HG02610 (cell line): ENCODE data around the gene CEP164.

ENCODE experiments used
- ATAC-seq: cut with Tn5 transposase; IDR thresholded peaks from one replicate; pipeline ENCODE4 v1.9.1; 2021; ENCODE audit warnings: mild to moderate bottlenecking, moderate library complexity; ENCODE audit not compliant: unreplicated experiment

CEP164 gene

DNA sequence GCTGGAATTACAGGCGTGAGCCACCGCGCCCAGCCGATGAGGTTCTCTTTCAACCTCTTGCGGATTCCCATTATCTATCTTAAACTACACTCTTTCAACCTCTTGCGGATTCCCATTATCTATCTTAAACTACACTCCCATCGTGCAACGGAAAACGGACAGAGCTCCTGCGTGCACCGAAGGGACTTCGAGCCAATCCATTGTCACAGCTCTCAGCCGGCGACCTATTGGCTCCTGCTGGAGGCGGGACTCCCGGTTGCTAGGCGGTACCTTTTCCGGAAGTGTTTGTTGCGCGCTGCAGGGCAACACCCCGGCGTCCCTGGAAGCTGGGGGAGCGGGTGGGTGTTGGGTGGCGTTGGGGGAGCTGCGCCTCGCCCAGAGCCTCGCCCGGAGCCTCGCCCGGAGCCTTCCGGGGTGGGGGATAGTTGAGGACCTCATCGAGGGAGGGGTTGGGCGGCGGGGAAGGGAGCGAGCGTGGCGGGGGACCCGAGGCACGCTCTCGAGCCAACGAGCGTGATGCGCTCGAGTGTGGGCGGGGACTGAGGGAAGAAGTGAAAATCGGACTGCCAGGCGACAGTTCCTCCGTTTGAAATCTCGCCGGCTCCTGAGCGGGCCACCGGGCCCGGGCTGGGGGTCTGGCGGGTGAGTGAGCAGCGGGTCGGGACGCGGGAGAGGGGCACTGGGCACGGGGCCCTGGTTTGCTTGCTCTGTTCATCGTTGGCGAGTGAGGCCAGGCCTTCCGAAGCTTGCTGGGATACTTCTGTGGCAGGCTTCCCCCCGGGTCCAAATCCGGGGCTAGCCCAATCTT is at the start of gene CEP164:
CEP164 (plus strand) TSS at position 288 of the 808 bp plus-strand sequence. CDS start 10,733 bp downstream, outside the sequence.
- peak; percentile 97 for ATAC-seq

DNA sequence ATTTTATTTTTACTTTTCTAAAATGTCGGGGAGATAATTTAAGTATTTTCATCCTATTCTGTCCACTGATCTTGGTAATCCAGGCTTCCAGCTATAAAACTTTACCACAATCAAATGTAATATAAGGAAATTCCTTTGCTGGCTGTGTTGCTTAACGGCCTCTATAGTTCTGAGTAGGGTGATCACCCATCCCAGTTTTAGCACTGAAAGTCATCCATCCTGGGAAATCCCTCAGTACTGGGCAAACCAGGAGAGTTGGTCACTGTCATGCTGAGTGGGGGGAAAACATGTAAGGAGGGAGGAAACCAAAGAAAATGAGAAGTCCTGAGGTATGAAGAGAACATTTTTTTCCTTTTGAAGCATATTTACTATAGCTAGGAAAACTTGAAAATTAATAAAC is 49.3 kb upstream of the CEP164 start:
- ATAC-seq, result no peak

DNA sequence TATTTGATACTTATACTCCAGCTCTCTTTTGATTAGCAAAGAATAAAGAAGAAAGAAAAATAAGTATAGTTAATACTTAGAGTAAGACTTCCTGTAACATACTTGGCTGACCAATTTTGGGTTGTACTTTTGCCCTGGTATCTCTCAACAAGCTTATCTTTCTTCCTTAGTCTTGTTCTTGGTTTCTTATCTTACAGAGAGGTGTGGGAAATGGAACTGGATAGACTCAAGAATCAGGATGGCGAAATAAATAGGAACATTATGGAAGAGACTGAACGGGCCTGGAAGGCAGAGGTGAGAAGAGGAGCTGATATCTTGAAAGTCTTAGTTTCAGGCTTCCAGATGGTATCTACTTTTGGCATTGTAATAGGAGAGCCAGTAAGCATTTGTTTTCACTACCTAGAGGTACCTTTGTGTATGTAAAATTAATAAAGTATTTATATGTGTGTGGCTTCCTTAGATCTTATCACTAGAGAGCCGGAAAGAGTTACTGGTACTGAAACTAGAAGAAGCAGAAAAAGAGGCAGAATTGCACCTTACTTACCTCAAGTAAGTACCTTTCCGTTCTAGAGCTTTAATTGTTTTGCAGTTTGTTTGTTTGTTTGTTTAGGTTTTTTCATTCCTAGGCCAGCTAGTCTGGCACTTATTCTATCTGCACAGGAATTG is 47.8 kb upstream of the CEP164 start:
- ATAC-seq, result no peak

DNA sequence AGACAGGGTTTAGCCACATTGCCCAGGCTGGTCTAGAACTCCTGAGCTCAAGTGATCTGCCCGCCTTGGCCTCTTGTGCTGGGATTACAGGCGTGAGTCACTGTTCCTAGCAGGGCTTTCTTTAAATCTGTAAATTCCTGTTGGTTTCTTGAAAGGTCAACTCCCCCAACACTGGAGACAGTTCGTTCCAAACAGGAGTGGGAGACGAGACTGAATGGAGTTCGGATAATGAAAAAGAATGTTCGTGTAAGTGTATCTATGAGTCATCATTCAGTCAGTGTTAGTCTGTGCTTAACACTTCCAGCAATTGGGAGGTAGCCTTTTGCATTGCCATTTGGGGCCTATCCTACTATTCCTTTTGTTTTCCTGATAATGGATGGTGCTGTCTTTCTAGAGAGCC is 46.5 kb upstream of the CEP164 start:
- no peak for ATAC-seq

DNA sequence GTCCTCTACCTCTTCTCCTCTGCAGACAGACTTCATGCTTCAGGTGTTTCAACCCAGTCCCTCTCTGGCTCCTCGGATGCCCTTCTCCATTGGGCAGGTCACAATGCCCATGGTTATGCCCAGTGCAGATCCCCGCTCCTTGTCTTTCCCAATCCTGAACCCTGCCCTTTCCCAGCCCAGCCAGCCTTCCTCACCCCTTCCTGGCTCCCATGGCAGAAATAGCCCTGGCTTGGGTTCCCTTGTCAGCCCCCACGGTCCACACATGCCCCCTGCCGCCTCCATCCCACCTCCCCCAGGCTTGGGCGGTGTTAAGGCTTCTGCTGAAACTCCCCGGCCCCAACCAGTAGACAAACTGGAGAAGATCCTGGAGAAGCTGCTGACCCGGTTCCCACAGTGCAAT is 45.8 kb upstream of the CEP164 start:
- no peak for ATAC-seq

DNA sequence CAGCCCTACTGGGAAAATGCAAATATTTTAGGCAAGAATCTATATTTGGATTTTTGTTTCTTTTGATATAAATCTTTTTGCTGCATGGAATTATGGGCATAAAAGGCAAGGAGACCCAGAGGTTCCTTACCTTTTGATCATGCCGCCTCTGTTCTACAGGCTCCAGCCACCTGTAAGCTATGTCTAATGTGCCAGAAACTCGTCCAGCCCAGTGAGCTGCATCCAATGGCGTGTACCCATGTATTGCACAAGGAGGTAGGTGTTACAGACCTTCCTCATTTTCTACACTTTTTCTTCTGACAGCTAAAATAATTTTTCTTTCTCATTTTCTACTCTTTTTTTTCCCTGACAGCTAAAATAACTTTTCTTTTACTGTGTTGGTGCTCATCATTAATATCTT is 44.7 kb upstream of the CEP164 start:
- ATAC-seq, result no peak

DNA sequence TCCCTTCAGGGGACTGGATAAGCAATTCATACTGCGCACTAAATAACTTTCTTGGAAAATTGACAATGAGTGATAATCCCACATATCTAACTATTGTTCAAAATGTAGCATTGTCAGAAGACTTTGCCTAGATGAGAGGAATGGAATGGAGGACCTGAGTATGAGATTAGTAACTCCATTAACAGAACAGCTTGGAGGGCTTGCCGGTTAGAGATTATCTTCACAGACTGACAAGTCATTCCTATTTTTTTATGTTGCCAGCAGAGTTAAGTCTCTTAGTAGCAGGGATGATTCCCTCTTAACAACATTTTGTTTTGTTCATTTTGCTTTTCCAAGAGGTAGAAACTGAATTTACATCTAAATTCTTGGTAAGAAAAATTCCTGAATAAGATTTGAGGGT is 43.6 kb upstream of the CEP164 start:
- ATAC-seq, result no peak

DNA sequence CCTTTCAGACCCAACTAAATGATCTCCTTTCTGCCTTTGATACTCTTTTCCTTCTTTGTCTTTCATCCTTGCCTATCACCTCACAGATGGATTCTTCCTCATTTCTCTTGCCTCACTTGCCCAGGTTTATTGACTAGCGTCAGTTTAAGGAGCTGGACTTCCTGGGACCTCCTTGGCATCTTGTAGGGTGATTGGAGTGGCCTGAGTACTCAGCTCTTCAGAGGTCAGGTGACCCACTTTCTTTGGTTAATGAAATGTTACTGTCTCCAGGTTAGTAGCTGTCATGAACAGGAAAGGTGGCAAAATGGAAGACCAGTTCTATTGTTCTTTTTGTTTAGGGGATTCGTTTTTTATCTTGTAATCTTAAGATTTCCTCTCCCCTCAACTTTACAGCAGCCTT is 41.1 kb upstream of the CEP164 start:
- no peak for ATAC-seq

DNA sequence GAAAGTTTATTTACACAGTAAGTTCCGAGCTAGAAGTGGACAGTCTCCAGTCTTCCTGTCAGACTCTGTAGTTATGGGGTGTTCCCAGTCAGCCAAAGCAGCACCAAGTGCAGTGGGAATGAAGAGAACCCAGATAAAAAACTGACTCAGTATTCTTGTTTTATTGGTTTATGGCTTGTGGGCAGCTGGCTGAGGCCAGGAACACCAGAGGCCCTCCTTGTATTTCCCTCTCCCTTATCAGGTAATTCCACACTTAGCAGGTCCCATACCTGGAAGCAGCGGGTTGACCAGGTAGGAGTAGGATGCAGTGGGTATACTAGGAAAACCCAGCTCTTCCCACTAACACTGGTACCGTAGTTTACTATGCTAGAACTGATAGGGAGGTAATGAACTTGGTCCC is 40.0 kb upstream of the CEP164 start:
- ATAC-seq, result no peak

DNA sequence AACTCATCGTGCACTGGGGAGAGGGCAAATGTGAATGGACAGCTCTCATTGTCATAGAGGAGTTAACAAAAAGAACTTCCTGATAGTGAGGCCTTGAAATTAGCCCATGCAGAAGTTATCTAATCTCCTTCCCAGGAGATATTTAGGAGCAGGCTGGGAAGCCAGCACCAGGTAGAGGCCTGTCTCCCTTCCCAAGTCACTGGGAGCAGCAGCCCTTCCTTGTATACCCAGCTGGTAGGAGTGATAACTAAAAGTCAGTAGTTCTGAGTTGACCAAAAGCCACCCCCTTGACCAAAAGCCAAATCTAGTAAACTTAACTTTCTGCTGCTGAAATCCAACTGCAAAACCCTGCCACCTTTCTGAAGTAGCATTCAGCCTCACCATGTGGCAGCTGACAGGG is 37.9 kb upstream of the CEP164 start:
- no peak for ATAC-seq

DNA sequence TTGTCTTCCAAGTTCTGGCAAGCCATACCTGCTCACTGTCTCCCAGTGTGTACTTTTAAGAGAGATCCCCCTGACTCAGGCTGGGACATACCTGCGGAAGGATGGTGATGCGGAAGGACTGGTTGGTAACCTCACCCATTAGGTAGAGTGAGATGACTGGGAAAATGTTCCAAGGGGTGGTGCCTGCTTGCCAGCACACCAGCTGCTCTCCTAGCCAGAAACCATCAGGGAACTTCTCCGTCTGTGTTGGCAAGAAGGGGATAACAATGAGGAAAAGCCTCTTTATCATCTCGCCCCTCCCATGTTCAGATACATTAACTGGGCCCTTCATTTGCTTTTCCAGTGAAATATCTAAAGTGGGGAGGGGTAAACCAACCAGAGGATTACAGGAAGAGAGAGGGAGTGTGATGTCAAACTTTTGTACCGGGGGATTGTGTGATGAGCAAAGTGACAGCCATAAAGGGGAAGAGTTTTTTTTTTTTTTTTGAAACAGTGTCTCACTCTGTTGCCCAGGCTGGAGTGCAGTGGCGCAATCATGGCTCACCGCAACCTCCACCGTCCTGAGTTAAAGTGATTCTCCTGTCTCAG is 36.8 kb upstream of the CEP164 start, which contains the start of gene BACE1-AS:
BACE1-AS (plus strand) TSS at position 538 of the 588 bp plus-strand sequence.
- no peak for ATAC-seq

DNA sequence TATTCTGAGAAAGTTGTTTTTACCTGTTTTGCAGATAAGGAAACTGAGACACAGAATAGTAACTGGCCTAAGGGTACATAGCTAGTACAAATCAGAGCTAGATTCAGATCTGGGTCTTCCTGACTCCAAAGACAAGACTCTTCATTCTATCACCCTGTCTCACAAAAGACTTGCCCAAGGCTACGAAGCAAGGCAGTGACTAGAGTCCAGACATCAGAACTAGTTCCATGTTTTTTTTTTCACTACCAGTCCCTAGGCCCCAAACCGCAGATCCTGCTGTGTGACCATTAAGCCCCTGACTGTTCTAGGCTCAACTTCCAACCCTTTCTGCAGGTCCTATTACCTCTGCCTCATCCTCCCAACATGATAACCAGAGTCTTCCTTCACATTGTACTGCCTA is 35.0 kb upstream of the CEP164 start:
- ATAC-seq, result no peak

DNA sequence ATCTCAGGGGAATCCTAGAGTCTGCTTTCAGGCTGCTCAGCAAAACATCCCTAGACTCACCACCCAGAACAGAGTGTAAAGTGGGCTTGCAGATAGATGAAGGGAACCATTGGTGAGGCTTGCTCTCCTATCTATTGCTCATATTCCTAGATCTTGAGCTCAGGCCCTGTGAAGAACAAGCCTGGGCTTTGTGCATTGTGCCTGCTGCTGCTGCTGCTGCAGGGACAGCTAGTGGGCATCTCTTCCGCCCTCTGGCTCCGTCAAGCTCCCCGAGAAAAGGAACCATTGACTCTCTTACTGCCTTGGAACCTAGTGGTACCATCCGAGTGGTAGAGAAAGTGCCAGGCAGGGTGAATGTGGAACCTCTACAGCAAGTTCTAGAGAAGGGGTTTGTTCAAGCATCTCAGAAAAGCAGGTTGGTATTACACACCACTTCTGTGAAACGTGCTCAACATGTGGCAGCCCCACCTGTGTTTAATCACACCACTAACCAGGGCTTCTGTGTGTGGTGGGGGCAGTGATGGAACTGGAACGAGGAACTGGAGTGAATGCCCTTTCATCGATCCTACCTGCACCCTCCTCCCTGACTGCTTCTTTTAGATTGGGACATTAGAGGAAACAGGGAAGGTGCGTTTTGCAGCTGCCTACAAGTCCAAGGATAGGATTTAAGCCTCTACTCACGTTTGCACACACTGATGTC is 32.1 kb upstream of the CEP164 start:
- ATAC-seq, result no peak

DNA sequence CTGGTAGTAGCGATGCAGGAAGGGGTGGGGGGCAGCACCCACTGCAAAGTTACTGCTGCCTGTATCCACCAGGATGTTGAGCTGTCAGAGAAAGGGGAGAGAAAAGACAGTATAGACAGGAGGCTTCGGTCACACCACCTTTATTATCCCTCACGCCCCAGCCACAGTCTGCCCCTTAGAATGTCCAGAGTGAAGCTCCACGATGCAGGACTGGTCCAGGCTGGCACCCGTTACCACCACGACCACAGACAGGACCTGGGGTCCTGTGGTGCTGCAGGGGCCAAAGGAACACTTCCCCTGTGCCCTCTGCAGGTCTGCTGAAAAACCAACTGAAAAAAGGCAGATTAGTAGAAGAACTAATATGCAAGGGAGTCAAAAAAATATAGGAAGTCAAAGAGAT is 30.8 kb upstream of the CEP164 start:
- ATAC-seq, result no peak

DNA sequence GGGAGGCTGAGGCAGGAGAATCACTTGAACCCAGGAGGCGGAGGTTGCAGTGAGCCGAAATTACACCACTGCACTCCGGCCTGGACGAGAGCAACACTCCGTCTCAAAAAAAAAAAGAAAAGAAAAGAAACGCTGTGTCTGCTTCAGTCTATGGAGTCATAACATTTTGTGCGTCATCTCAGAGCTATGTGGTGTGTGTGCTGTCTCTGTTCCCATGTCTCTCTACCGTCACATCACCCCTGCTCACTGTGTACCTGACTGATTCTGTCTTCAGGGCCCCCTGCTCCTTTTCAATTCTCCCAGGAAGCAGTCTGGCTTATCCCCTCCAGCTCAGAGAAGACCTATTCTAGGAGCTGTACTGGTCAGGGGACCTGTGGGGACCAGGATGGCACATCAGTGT is 29.5 kb upstream of the CEP164 start:
- ATAC-seq, result no peak

DNA sequence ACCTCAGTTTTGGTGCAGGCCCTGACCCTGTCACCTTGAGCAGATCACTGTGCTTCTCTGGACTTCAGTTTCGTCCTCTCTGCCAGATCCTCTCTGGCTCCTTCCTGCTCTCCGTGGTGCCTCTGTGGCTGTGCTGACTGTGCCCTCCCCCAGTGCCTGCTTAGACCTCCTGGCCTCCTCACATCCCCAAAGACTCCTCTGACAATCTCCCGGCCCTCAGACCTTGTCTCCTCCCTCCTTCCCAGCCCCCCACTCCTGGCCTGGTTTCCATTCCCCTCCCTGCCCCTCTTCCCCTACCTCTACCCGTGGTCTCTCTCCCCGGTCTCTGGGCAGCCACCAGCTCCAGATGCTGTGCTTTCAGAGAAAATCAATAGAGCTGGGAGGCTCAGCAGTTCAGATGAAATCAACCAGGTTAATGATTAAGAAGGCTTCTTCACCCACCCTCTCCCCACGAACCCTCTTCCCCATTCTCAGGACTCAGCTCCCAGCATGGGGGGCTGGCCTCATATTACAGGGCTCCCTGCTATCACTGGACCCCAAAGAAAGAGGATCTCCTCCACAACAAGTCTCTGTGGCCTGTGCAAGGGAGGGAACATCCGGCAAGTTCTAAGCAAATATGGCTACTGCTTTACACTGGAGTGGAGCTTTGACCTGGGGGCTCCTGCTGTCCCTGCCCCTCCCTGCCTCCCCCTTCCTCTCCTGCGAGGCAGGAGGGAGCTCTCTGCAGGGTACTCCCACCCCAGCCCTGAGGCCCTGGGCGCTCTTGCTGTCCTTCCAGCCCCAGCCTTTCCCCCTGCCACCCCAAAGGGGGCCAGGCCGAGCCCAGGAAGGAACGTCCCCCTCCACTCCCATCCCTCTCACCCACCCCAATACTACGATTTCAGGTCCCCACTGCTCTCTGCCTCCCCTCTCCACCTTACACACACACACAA is 28.0 kb upstream of the CEP164 start:
- ATAC-seq, result no peak

DNA sequence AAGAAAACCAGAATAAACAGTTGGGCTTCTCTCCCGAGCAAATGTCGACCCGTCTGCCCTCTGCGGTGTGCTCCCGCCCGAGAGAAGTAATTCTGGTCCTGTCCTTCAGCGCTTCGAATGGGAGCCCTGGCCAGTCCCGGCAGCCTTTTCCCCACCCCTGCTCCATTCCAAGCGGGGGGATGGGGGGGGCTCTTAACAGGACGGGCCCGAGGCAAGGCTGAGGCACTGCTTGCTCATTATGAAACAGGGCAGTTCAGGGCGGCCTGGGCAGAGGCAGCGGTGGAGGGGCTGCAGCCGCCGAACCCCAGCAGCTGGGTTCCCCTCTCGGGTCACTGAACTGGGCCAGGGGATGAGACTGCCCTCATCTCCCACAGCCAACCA is 27.4 kb upstream of the CEP164 start:
- ATAC-seq, result no peak

DNA sequence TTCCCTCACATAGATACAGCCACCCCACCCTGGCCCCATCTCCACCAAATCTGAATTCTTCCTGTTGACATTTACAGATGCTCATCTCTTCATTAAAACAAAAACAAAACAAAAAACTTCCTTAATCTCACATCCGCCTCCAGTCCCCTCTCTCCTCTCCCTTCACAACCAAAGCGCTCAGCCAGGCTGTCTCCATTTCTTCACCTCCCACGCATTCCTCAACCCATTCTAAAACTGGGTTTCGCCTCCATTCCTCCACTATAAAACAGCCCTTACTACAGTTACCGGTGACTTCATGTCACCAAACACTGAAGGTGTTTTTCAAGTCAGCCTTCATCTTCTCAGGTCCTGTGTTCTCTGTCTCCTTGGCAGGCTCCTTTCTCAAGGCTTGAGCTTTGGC is 26.9 kb upstream of the CEP164 start:
- no peak for ATAC-seq

DNA sequence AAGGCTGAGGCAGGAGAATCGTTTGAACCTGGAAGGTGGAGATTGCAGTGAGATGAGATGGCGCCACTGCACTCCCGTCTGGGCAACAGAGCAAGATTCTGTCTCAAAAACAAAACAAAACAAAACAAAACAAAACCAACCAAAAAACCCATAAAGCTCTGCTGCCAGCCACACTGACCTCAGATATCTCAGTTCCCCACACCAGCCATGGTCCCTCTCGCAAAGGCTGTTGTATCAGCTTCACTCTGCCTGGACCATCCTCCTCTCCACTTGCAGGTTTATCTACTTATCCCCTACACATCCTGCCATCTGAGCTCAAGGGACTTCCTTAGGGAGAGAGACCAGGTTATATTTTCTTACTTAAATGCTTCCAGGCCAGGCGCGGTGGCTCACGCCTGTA is 25.4 kb upstream of the CEP164 start:
- no peak for ATAC-seq

DNA sequence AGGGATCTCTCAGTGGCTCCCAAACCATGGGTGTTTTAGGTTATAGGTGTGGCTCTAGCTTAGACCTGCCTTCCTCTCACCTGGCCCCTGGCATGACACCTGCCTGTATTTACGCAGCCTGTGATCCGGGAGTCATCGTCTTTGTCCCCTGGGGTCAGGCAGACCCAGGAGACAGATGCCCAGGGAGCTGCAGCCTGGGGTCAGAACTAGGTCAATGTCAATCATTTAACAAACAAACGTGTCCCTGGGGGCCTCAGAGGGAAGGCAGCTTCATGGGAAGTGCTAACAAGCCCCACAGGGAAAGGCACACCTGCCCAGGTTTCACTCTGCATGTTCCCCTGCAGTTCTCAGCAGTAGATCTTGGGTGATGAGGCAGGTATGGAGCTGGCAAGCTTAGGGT is 24.6 kb upstream of the CEP164 start:
- no peak for ATAC-seq
